ENCODE measurements around the gene PRDM11.
A peak's percentile ranks its signal among the peaks of the same experiment; 100 is the strongest.
"Not testable (repeated sequence)": the region's sequence is repeated elsewhere in the genome, so short reads cannot be mapped to it uniquely, and the experiment has no call there.

PRDM11 gene

GRCh38 chr11:45238724-45239123 lies 92.3 kb downstream of the PRDM11 start:
- no peak for DNase-seq

GRCh38 chr11:45239733-45240132 lies 93.3 kb downstream of the PRDM11 start:
- no peak for DNase-seq

- no peak for DNase-seq
Measured at GRCh38 chr11:45243967-45244366, 97.5 kb downstream of the PRDM11 start.

- no peak for DNase-seq
Measured at GRCh38 chr11:45245218-45246045, 99.0 kb downstream of the PRDM11 start.

GRCh38 chr11:45246241-45246640 lies 99.8 kb downstream of the PRDM11 start:
- no peak for DNase-seq

GRCh38 chr11:45247433-45247832 lies 101.0 kb downstream of the PRDM11 start:
- DNase-seq, result no peak

- DNase-seq, result no peak
Measured at GRCh38 chr11:45248501-45249011, 102.1 kb downstream of the PRDM11 start.

GRCh38 chr11:45249372-45249771 lies 102.9 kb downstream of the PRDM11 start:
- DNase-seq, result not testable (repeated sequence)

GRCh38 chr11:45250035-45250718 lies 103.7 kb downstream of the PRDM11 start:
- no peak for DNase-seq

- DNase-seq, result no peak
Measured at GRCh38 chr11:45252134-45252856, 105.9 kb downstream of the PRDM11 start.

GRCh38 chr11:45252877-45253276 lies 106.4 kb downstream of the PRDM11 start:
- DNase-seq, result no peak

- DNase-seq, result no peak
Measured at GRCh38 chr11:45253640-45254039, 107.2 kb downstream of the PRDM11 start.

- no peak for DNase-seq
Measured at GRCh38 chr11:45254070-45254469, 107.6 kb downstream of the PRDM11 start.

- no peak for DNase-seq
Measured at GRCh38 chr11:45258982-45259530, 112.6 kb downstream of the PRDM11 start.

GRCh38 chr11:45259592-45259991 lies 113.2 kb downstream of the PRDM11 start:
- no peak for DNase-seq

GRCh38 chr11:45260071-45260470 lies 113.6 kb downstream of the PRDM11 start:
- no peak for DNase-seq

GRCh38 chr11:45262900-45263299 lies 116.5 kb downstream of the PRDM11 start:
- DNase-seq, result peak; percentile 85

- no peak for DNase-seq
Measured at GRCh38 chr11:45263773-45264172, 117.3 kb downstream of the PRDM11 start.

- no peak for DNase-seq
Measured at GRCh38 chr11:45264839-45265515, 118.5 kb downstream of the PRDM11 start.

- DNase-seq, result no peak
Measured at GRCh38 chr11:45265969-45266675, 119.7 kb downstream of the PRDM11 start.

- no peak for DNase-seq
Measured at GRCh38 chr11:45266676-45267020, 120.2 kb downstream of the PRDM11 start.

- DNase-seq, result no peak
Measured at GRCh38 chr11:45267052-45267451, 120.6 kb downstream of the PRDM11 start.

Data from DMS153 (cell line).